SU-DHL-6 (cell line): ENCODE data around the gene CHFR.

ENCODE experiments used
- EZH2phosphoT487 ChIP-seq: fragments of 200-600 bp; sonication (generic), shearing (Covaris generic); conservative IDR thresholded peaks from 2 replicates; pipeline ENCODE4 v1.6.1; 2018; ENCODE audit warnings: mild to moderate bottlenecking, antibody characterized with exemption, low read length, moderate library complexity, mixed read lengths
- TF ChIP-seq, protein P1 (sequence below): fragments of 200-600 bp; sonication (generic); IDR thresholded peaks from one replicate; pipeline ENCODE4 v1.5.1; 2017; ENCODE audit warnings: antibody characterized with exemption, mild to moderate bottlenecking, low read length, moderate library complexity; ENCODE audit not compliant: insufficient read depth, poor library complexity, severe bottlenecking

DNA sequence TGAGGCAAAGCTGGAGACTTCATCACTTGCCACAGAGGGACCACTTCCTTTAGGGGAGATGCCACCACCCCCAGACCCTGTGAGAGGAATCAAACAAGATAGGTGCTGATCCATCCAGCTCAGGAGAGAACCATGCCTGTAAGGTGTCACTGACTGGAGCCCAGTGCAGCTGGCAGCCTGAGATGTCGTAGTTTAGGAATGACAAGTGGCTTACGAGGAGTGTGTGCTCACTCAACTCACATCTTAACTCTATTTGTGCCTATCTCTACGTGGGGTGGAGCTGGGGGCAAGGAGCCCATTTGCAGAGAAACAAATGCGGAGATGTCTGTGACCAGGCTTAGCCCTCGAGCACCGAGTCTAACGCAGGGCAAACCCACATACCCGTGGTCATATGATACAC is 25.8 kb downstream of the CHFR start:
- no peak for TF ChIP-seq EZH2phosphoT487
- TF ChIP-seq, protein P1, sequence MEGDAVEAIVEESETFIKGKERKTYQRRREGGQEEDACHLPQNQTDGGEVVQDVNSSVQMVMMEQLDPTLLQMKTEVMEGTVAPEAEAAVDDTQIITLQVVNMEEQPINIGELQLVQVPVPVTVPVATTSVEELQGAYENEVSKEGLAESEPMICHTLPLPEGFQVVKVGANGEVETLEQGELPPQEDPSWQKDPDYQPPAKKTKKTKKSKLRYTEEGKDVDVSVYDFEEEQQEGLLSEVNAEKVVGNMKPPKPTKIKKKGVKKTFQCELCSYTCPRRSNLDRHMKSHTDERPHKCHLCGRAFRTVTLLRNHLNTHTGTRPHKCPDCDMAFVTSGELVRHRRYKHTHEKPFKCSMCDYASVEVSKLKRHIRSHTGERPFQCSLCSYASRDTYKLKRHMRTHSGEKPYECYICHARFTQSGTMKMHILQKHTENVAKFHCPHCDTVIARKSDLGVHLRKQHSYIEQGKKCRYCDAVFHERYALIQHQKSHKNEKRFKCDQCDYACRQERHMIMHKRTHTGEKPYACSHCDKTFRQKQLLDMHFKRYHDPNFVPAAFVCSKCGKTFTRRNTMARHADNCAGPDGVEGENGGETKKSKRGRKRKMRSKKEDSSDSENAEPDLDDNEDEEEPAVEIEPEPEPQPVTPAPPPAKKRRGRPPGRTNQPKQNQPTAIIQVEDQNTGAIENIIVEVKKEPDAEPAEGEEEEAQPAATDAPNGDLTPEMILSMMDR: no peak
